Naive B cell (primary cell): ENCODE results near the gene CISD3. TPM values are rescaled to one million over a fixed set of nuclear protein-coding genes. Genes with fewer than 3 reads are reported as not detected.
A peak's percentile ranks its signal among the peaks of the same experiment; 100 is the strongest.

Source experiments
- ATAC-seq, 2 donors: fragments of 150-1000 bp; cut with Tn5 transposase; 2 replicates each; pipeline ENCODE4 v1.10.0; 2021; ENCODE audit warnings: low read depth in 2 of 2, mild to moderate bottlenecking in 2 of 2, moderate library complexity in 2 of 2
- DNase-seq: peaks from one replicate; pipeline ENCODE4 v3.0.0; 2022
- H3K27ac Mint-ChIP-seq, 6 donors: one replicate each; pipeline ENCODE4 v1.8.0; 2020 to 2022; ENCODE audit warnings: mild to moderate bottlenecking in 6 of 6, mixed read lengths in 6 of 6, moderate library complexity in 5 of 6, inconsistent platforms in 2 of 6
- H3K27me3 Mint-ChIP-seq, 3 donors: one replicate each; pipeline ENCODE4 v1.8.0; 2021 to 2022; ENCODE audit warnings: mixed read lengths in 3 of 3, mild to moderate bottlenecking in 1 of 3
- H3K36me3 Mint-ChIP-seq, 2 donors: one replicate each; pipeline ENCODE4 v1.8.0; 2020 to 2022; ENCODE audit warnings: mixed read lengths in 2 of 2, inconsistent platforms in 1 of 2, mild to moderate bottlenecking in 1 of 2
- H3K4me1 Mint-ChIP-seq, 3 donors: one replicate each; pipeline ENCODE4 v1.8.0; 2020 to 2022; ENCODE audit warnings: mixed read lengths in 3 of 3, inconsistent platforms in 1 of 3, mild to moderate bottlenecking in 1 of 3, moderate library complexity in 1 of 3
- H3K4me3 Mint-ChIP-seq, 8 donors: one replicate each; pipeline ENCODE4 v1.8.0; 2020 to 2022; ENCODE audit warnings: mild to moderate bottlenecking in 8 of 8, mixed read lengths in 8 of 8, moderate library complexity in 8 of 8, inconsistent platforms in 2 of 8
- H3K9me3 Mint-ChIP-seq, 7 donors: one replicate each; pipeline ENCODE4 v1.8.0; 2020 to 2022; ENCODE audit warnings: mixed read lengths in 7 of 7, mild to moderate bottlenecking in 5 of 7, inconsistent platforms in 2 of 7, moderate library complexity in 1 of 7
- polyA plus RNA-seq, 6 donors: library from polyadenylated mRNA; unstranded; fragments of 300-500 nt; fragmentation: Illumina TruSeq; gene quantifications; one replicate each; pipeline ENCODE4 v1.2.3, GENCODE V29; 2021; ENCODE audit warnings: low read depth in 6 of 6

Gene CISD3
- polyA plus RNA-seq, 6 donors from 2014 or later: 19.1 to 31.5 (median 21.2) TPM

GRCh38 chr17:38745545-38745944, 15.4 kb downstream of the CISD3 start:
- ATAC-seq: no peak
- Mint-ChIP-seq H3K9me3 (no peaks in the 10 kb centered on the region), H3K36me3 (peaks cover 0 to 8% of the 10 kb centered on the region in 2 donors), H3K4me3 (peak overlapping the region in 2 of 8 donors; percentile 91 to 93), H3K4me1 (peaks cover 24 to 30% (median 27%) of the 10 kb centered on the region in 3 donors), H3K27me3 (peaks cover 13 to 45% (median 32%) of the 10 kb centered on the region in 3 donors), H3K27ac (peak overlapping the region in 1 of 6 donors; percentile 54)
- DNase-seq: no peak

- DNase-seq: no peak
- H3K36me3 Mint-ChIP-seq: peaks cover 0 to 8% of the 10 kb centered on the region in 2 donors
- peak overlapping the region; percentile 82 to 95 (median 93) for H3K4me3 Mint-ChIP-seq
- H3K4me1 Mint-ChIP-seq: peaks cover 29 to 37% (median 34%) of the 10 kb centered on the region in 3 donors
- no peak for ATAC-seq
- no peaks in the 10 kb centered on the region for H3K9me3 Mint-ChIP-seq
- peaks cover 20 to 52% (median 38%) of the 10 kb centered on the region in 3 donors for H3K27me3 Mint-ChIP-seq
- H3K27ac Mint-ChIP-seq: peak overlapping the region in 2 of 6 donors; percentile 79 to 83
Measured at GRCh38 chr17:38746004-38746848, 16.1 kb downstream of the CISD3 start.

- H3K27me3 Mint-ChIP-seq: peaks cover 26 to 55% (median 42%) of the 10 kb centered on the region in 3 donors
- peak overlapping the region; percentile 82 to 95 (median 93) for H3K4me3 Mint-ChIP-seq
- ATAC-seq (peak; percentile 55 to 58), DNase-seq (no peak)
- peaks cover 0 to 4% (median 0%) of the 10 kb centered on the region in 7 donors for H3K9me3 Mint-ChIP-seq
- peaks cover 36 to 44% (median 41%) of the 10 kb centered on the region in 3 donors for H3K4me1 Mint-ChIP-seq
- H3K36me3 Mint-ChIP-seq: peaks cover 0 to 8% of the 10 kb centered on the region in 2 donors
- H3K27ac Mint-ChIP-seq: peak overlapping the region in 2 of 6 donors; percentile 79 to 83
Measured at GRCh38 chr17:38746849-38747462, 16.8 kb downstream of the CISD3 start.

- Mint-ChIP-seq H3K27ac (peak overlapping the region in 1 of 6 donors; percentile 38), H3K4me1 (peaks cover 39 to 47% (median 45%) of the 10 kb centered on the region in 3 donors), H3K27me3 (peaks cover 22 to 55% (median 42%) of the 10 kb centered on the region in 3 donors)
Measured at GRCh38 chr17:38747463-38748148, 17.5 kb downstream of the CISD3 start.

GRCh38 chr17:38748149-38748891, 18.2 kb downstream of the CISD3 start, which contains the start of gene PCGF2:
PCGF2 (minus strand) TSS chr17:38748336; CDS start chr17:38740402, 7,934 bp downstream.
- DNase-seq (no peak), ATAC-seq (no peak)
- H3K27ac Mint-ChIP-seq: peak within 1 kb of the TSS in 2 of 6 donors; percentile 38 to 83
- peaks cover 22 to 55% (median 42%) of the 10 kb centered on the region in 3 donors for H3K27me3 Mint-ChIP-seq
- peaks cover 0 to 4% (median 0%) of the 10 kb centered on the region in 7 donors for H3K9me3 Mint-ChIP-seq
- peaks cover 0 to 15% of the 10 kb centered on the region in 2 donors for H3K36me3 Mint-ChIP-seq
- peak within 1 kb of the TSS; percentile 73 to 99 (median 92) for H3K4me3 Mint-ChIP-seq
- peaks cover 41 to 54% (median 51%) of the 10 kb centered on the region in 3 donors for H3K4me1 Mint-ChIP-seq

More at GRCh38 chr17:38747463-38748148, 17.5 kb downstream of the CISD3 start:
- Mint-ChIP-seq H3K36me3 (peaks cover 0 to 12% of the 10 kb centered on the region in 2 donors), H3K4me3 (peak overlapping the region; percentile 22 to 95 (median 90)), H3K9me3 (peaks cover 0 to 4% (median 0%) of the 10 kb centered on the region in 7 donors)
- ATAC-seq (no peak), DNase-seq (no peak)

GRCh38 chr17:38748892-38749222, 18.7 kb downstream of the CISD3 start:
- peaks cover 0 to 4% (median 0%) of the 10 kb centered on the region in 7 donors for H3K9me3 Mint-ChIP-seq
- H3K4me3 Mint-ChIP-seq: peak overlapping the region; percentile 58 to 99 (median 88)
- DNase-seq: no peak
- H3K4me1 Mint-ChIP-seq: peaks cover 44 to 59% (median 56%) of the 10 kb centered on the region in 3 donors
- no peak for ATAC-seq
- no peak overlapping the region for H3K27ac Mint-ChIP-seq
- H3K36me3 Mint-ChIP-seq: peaks cover 0 to 15% of the 10 kb centered on the region in 2 donors
- peaks cover 22 to 52% (median 42%) of the 10 kb centered on the region in 3 donors for H3K27me3 Mint-ChIP-seq

- H3K4me1 Mint-ChIP-seq: peaks cover 47 to 63% (median 60%) of the 10 kb centered on the region in 3 donors
- peaks cover 0 to 15% of the 10 kb centered on the region in 2 donors for H3K36me3 Mint-ChIP-seq
- H3K4me3 Mint-ChIP-seq: peak overlapping the region; percentile 58 to 99 (median 88)
- ATAC-seq (no peak), DNase-seq (no peak)
- peaks cover 22 to 46% (median 42%) of the 10 kb centered on the region in 3 donors for H3K27me3 Mint-ChIP-seq
- peaks cover 0 to 4% (median 0%) of the 10 kb centered on the region in 7 donors for H3K9me3 Mint-ChIP-seq
- H3K27ac Mint-ChIP-seq: peak overlapping the region in 2 of 6 donors; percentile 61 to 82
Measured at GRCh38 chr17:38749223-38750043, 19.3 kb downstream of the CISD3 start.

GRCh38 chr17:38750044-38750311, 19.8 kb downstream of the CISD3 start:
- Mint-ChIP-seq H3K27ac (no peak overlapping the region), H3K4me1 (peaks cover 49 to 67% (median 64%) of the 10 kb centered on the region in 3 donors), H3K9me3 (peaks cover 0 to 4% (median 0%) of the 10 kb centered on the region in 7 donors), H3K36me3 (peaks cover 0 to 15% of the 10 kb centered on the region in 2 donors), H3K27me3 (peaks cover 22 to 42% (median 41%) of the 10 kb centered on the region in 3 donors), H3K4me3 (peak overlapping the region; percentile 58 to 100 (median 90))
- ATAC-seq (no peak), DNase-seq (no peak)

- ATAC-seq (no peak), DNase-seq (no peak)
- Mint-ChIP-seq H3K4me3 (peak overlapping the region; percentile 89 to 100 (median 98)), H3K4me1 (peaks cover 49 to 67% (median 64%) of the 10 kb centered on the region in 3 donors), H3K9me3 (peaks cover 0 to 4% (median 0%) of the 10 kb centered on the region in 7 donors), H3K36me3 (peaks cover 0 to 15% of the 10 kb centered on the region in 2 donors), H3K27me3 (peaks cover 22 to 42% (median 41%) of the 10 kb centered on the region in 3 donors), H3K27ac (peak overlapping the region in 4 of 6 donors; percentile 76 to 99 (median 96))
Measured at GRCh38 chr17:38750312-38751121, 20.4 kb downstream of the CISD3 start.

GRCh38 chr17:38751144-38751807, 21.1 kb downstream of the CISD3 start:
- H3K9me3 Mint-ChIP-seq: peaks cover 0 to 4% (median 0%) of the 10 kb centered on the region in 7 donors
- peak overlapping the region; percentile 94 to 99 (median 98) for H3K27ac Mint-ChIP-seq
- H3K4me3 Mint-ChIP-seq: peak overlapping the region; percentile 89 to 100 (median 98)
- H3K4me1 Mint-ChIP-seq: peaks cover 45 to 68% (median 57%) of the 10 kb centered on the region in 3 donors
- DNase-seq: no peak
- ATAC-seq: no peak
- H3K36me3 Mint-ChIP-seq: peaks cover 4 to 15% of the 10 kb centered on the region in 2 donors
- peaks cover 21 to 36% (median 35%) of the 10 kb centered on the region in 3 donors for H3K27me3 Mint-ChIP-seq
